Renal pelvis (tissue), 4 donors: Measurements from ENCODE around the gene OR2H2. TPM values are rescaled to one million over a fixed set of nuclear protein-coding genes. Genes with fewer than 3 reads are reported as not detected.

Source experiments
- DNase-seq: peaks from one replicate; pipeline ENCODE4 v3.0.0-alpha.2; 2013
- polyA plus RNA-seq, 3 donors: library from polyadenylated mRNA; unstranded; fragments of 120-200 nt; gene quantifications; one replicate each; pipeline ENCODE4 v1.2.1, GENCODE V29; 2013; ENCODE audit not compliant: insufficient read length in 3 of 3

OR2H2 gene
- polyA plus RNA-seq, 3 donors: 0.13 to 0.22 (median 0.16) TPM

DNA sequence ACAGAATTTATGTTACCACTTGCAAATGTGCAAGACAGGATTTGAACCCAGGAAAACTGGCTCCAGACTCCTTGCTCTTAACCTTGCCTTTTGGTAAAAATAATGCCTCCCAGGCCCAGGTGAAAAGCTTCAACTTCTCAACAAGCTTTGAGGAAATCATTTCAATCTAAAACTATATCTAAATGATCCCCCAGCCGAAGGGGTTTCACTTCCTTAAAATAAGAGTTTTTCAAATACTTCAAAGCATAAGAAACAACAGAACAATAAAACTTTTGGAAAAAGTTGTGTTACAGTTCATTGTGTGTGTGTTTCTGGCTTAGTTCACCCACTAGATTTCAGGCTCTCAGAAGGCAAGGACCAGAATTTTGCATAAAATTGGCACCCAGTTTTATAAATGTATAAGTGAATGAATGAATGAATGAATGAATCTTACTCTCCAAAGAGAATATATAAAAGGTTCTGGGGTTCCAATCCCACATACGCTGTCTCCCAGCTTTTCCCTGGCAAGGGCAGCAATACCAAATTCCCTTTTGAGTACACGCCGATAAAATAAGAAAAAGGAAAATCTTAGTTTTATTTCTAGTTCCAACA lies 5.4 kb downstream of the OR2H2 start:
- no peak for DNase-seq

DNA sequence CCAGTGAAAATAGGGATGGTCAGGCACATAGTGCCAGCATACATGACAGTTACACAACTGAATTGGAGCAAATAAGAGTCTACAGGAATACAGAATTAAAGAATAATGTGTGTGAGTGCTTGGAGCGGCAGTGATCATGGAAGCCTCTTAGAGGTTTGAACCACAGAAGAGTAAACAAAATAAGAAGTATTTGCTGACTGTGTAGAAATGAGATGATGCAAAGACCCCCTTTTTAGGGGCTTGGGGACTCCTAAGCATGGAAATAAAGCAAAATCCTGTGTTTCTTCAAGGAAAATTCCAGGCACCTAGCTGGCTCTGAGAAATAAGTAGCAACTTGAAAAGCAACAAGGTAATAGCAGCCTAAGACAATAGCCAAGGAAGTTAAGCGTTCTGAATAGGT lies 6.8 kb downstream of the OR2H2 start:
- no peak for DNase-seq

DNA sequence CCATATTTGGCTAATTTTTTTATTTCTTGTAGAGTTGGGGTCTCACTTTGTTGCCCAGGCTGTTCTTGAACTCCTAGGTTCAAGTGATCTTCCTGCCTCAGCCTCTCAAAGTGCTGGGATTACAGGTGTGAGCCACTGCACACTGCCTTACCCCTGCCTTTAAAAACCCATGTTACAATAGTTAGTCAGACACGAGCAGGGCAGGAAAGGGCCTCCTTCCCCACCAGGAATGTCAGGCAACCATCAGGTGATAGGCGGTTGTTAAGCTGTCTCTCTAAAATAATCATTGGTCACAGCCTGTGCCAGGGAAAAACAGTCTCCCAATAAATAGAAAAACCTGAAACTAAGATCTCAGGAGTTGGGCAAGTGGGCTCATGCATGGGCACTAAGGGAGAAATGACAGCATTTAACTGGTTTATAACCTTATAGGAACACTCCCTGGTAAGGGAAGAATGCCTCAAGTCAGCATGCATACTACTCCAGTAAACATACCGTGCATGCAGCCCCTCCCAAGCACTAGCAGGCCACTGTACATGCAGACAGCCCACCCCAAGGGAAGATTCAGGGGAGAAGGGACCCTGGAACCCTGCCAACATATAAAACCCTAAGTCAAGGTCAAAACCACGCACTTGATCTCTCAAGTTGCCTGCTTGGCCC lies 8.4 kb downstream of the OR2H2 start:
- no peak for DNase-seq

DNA sequence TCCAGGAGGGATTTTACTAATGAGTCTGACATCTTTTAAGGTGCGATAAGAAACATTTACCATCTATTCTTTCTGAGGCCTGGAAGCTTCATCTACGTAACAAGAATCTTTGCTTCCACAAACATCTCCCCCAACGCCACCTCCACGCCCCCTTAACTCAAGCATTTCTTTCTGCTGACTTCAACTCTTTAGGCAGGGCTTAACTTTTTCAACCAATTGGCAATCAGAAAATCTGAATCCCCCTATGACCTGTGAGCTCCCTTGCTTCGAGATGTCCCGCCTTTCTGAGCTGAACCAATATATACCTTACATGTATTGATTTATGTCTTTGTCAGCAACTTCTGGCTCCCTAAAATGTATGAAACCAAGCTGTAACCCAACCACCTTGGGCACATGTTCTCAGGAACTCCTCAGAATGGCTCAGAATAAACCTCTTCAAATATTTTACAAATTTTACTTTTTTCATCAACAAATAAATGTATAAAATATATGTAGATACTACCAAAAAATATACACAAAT lies 11.5 kb downstream of the OR2H2 start:
- no peak for DNase-seq

DNA sequence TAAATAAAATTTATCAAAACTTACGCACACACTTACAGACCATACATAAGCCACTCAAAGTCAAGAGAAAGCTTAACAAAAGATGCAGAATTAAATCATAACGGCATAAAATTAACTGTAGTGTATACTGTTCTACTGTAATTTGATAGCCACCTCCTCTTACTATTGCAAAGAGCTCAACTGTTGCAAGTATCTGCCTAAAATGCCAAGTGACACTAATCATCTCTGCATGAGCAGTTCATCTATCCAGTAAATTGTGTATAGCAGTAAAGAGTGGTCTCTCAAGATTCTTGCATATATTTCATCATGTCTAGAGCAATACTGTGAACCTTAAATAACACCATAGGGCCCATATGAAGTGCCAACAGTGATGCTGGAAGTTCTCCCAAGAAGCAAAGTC lies 12.3 kb downstream of the OR2H2 start:
- DNase-seq: no peak

DNA sequence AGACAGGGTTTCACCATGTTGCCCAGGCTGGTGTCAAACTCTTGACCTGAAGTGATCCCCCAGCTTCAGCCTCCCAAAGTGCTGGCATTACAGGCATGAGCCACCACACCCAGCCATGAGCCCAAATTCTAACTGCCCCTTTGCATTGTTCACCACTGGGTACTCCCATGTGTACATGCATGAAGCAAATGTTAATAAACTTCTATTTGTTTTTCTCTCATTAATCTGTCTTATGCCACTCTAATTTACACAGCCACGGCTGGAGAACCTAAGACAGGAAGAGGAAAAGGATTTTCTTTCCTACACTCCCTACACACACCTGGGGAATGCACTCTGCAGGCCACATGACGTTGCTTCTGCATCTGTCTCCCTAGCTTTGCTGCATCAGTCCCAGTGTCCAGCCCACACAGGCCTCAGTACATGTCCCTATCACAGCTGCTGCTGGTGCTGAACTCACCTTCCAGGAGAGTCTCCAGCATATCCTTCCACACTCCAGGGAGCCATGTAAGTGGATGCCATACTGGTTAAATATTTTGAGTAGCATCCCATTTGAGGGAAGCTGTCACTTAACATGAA lies 13.3 kb downstream of the OR2H2 start:
- DNase-seq: no peak

DNA sequence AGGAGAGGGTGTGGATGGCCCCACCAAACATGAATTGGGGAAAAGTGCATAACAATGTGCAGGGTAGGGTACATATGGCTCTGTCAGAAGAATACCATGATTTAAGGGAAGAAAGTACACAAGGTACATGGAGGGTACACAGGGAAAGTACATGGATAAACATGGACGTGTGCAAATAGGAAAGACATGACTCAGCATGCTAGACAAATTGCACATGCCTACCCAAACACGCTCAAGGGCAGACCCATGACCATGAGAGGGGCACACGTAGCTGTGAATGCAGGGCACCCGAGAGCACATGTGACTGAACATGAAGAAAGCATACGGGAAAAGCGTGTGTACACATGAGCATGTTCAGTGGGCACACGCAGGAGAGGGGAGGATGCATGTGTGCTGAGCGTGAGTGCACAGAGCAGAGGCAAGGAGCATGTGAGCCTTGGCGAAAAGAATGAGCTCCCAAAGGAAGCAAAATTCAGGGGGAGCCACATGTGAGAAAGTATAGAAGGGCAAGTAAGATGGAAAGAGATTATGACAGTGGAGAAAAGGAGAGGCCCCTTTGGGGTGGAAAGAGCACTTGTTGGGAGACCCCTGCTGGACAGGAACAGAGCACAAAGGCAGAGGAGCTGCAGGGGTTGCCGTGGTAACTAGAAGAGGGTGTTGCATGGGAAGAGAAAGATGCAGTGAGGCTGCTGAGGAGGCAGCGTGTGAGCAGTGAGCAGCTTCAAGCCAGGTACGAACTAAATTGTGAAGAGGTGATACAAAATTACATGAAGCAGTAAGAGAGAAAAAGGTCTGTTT lies 17.8 kb downstream of the OR2H2 start:
- no peak for DNase-seq

DNA sequence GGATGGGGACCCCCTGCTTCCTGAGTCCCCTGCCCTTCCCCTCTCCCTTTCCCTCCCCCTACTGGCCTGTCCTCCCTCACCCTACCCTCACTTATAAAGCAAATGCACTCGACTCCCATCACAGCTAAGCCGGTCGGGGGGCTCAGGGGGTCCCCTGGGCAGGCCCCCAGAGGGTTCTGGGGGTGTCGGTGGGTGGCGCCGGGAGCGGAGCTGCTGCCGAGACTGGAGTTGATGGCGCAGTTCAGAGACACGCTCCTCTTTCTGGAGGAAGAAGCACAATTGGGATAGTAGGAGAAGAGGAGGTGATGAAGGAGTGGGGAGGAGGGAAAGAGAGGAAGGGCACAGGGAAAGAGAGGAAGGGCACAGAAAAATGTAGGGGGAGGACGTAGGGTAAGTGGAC lies 18.5 kb downstream of the OR2H2 start:
- no peak for DNase-seq

DNA sequence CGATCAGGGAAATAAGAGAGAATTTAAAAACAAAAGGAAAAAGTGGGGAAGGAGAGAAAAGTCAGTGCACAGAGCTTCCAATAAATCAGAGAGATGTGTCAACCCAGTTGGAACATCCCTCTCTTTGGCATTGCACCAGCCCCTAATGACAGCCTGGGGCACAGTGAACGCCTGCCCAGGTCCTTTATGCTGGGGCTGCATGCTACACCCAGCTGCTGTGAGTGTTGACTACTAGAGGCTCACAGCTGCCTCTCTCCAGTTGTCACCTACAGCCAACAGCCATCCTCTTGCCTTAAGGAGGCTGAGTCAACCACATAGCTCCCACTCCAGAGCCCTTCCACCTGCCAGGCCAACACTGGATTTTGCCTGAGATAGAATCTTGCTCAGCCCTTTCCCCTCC lies 19.0 kb downstream of the OR2H2 start:
- DNase-seq: no peak

DNA sequence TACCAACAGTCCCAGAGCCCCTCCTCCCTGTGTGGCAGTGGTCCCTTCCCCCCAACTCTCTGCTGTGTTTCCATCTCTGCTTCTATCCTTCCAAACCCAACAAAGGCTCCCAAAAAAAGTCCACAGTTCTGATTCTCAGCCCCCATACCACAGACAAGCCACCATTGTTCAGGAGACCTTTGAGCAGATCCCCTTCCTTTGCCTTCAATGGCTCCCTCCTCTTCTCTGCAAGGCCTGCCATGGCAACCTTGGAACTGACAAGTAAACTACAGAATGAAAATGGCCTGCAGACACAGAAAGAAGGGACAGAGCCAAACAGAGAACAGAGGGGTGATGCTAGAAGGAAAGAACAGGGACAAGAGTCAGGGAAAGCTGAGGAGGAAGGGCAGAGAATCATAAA lies 23.2 kb downstream of the OR2H2 start:
- DNase-seq: no peak

DNA sequence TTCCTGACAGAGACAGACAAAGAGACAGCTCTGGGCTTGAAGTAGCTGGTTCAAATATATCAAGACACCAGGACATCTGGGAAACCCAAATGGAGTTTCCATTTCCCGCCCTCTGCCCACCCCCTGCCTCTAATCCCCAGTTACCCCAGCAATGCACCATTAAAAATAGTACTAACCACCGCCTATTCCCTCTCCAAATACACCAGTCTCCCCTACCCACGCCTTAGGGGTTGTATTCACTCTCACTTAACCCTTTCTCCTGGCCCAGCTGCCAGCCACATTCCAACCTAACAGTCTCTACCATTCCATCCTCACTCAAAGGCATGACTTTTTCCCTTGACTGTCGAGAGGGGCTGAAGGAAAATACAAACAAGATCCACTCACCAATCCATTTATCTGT lies 25.6 kb downstream of the OR2H2 start:
- no peak for DNase-seq

DNA sequence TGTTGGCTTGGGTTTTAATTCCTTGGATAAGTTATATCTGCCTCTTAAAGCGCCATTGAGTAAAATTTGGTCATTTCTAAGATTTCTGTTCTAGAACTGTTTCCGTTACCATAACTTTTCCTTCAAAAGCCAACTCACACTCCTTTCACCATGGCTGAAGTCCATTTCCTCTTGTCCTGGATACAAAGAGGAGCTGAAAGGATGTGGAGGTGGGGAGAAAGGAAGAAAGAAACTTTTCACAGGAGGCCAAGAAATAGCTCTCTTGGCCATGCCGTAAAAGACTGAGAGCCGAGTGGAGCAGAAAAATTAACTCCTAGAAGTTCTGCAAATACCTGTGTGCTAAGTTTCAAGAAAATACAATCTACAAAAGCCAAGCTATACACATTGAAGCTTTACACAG lies 26.5 kb downstream of the OR2H2 start:
- no peak for DNase-seq

DNA sequence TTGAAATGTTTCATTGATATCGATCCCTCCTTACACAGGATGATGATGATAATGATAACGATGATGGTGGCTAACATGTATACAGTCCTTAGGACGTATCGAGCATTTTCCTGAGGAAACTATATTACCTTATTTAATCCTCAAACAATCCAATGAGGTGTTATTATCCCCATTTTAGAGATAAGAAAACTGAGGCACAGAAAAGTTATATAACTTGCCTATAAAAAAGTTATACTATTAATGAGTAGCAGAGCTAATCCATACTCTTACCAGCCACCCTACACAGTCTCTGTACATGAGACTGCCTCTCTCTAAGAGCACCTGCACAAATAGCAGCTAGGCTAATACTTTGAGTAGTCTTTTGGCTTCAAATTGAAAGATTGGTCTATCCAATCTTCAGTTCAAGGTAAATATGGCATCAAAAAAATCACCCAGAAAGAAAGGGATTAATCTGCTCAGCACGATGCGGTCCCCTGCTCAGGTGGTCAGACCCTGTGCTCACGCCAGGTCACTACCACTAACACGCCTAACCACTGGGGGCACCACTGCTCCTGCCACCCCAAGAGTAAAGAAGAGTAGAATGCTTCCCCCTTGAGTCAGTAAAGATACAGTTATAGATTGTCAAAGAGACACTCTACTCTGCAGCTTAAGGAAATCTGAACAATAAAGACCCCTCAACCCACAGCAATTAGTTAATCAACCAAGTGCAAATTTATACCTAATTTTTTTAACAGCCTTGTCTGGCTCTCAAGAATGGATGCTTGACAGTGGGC lies 33.0 kb downstream of the OR2H2 start:
- no peak for DNase-seq

DNA sequence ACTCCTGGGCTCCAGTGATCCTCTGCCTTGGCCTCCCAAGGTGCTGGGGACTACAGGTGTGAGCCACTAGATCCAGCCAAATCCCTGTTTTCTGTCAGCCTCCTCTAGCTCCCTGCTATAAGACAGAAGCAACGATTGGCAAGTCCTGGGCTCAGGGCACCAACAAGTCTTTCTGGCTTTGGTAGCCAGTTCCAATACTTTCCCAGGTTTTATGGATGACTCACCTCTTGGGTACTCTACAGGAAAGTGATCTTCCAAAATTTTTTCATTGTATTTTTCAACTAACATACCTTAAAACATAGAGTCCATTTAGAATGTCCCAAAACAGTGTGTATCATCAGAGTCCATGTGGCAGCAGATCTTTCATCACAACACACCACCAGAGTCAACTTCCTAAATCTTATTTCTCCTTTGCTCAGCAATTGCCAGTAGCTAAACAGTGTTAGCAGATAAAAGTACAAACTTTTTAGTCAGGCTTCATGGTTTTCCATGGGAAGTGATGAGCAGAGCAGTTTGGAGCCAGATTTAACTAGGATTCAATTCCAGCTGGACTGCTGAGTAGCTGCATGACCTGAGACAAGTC lies 34.7 kb downstream of the OR2H2 start:
- no peak for DNase-seq

DNA sequence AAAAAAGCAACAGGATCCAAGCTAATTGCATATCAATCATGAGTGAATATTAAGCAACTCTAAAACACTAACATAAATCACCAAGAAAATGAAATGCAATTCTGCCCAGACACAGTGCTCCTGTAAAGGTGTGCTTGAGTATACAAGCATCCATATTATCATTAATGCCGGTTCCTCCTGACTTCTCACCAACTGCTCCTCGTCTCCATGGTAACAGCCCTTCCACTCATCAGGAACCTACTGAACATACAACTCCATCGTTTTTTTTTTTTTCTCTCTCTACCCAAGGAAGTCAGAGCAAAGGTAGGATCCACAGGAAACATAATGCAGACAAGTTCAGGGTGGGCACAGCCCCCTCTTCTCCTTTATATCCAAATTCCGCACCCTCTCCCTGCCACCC lies 35.7 kb downstream of the OR2H2 start:
- DNase-seq: no peak

DNA sequence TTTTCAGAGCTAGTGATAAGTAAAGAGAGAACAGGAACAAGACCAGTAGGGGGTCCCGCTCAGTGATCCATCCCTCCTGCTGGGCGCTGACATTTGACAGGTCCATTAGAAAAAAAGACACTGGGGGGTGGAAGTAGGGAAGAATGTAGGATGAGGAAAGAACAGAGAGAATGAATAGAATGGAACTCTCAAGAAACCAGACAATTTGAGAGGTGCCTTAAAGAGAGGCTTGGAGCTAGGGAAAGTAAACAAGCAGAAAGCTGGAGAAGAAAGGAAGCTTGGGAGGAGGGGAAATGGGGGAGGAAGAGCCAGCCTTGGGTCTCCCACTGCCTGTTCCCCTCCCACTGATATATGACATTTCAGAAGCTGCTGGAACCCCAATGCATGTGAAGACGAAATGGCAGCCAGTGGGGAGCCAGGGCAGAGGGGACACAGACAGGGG lies 39.6 kb downstream of the OR2H2 start:
- DNase-seq: no peak

DNA sequence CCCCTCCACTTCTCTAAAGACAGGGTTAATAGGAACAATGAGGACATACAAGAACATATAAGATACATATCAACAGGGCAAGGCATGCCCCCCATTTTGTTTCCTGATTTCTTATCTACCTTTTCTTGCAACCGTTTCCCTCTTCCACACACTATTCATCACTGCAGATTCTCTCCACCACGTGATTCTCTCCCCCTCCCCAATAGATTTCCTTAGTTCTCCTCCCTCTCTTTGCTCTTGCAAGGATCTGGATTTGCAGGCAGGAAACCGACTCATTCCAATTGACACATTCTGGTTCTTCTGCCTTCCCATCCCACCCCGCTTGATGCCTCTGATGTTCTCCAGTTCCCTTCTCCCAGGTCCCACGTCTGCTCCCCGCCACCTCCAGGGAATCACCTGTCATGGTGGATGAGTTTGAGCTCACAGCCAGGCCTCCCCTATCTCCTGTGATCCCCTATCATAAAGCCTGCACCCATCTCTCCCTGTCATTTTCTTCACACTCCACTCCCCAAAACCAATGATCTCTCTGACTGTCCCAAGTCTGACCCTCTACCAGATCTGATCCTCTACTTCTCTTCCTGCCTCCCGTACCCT lies 40.5 kb downstream of the OR2H2 start:
- no peak for DNase-seq

DNA sequence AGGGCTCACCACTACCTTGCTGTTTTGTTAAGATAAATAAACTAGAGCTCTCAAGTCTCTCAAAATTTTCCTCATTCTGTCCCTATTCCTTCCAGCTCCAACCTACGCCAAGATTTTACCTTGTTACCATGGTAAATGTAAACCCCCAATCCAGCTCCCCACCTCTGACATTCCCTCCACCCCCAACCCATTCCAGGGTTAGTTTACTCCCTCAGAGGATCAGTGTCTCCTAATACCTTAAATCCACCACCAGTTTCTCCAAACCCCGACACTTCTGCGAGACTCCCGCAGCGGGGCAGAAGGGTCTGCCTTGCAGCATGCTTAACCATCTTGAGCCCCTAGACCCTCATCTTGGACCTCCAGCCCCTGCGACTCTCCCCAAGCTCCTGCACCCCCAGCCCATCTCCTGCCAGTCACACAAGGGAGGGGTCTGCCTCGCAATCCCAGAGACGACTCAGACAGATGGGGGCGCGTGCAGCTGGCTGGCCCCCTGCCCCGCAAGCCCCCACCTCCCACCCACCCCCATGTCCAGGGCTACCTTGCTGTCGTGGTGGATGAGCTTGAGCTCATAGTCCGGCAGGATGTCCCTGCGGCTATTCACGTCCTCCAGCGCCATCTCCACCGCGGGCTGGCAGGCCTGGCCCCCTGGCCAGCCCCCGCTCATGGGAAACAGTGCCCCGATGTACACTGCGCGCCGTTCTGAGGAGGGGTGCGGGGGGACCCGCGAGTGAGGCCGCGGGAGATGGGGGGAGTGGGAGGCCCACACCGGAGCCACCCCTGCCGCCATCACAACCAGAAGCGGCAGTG lies 42.2 kb downstream of the OR2H2 start:
- no peak for DNase-seq

DNA sequence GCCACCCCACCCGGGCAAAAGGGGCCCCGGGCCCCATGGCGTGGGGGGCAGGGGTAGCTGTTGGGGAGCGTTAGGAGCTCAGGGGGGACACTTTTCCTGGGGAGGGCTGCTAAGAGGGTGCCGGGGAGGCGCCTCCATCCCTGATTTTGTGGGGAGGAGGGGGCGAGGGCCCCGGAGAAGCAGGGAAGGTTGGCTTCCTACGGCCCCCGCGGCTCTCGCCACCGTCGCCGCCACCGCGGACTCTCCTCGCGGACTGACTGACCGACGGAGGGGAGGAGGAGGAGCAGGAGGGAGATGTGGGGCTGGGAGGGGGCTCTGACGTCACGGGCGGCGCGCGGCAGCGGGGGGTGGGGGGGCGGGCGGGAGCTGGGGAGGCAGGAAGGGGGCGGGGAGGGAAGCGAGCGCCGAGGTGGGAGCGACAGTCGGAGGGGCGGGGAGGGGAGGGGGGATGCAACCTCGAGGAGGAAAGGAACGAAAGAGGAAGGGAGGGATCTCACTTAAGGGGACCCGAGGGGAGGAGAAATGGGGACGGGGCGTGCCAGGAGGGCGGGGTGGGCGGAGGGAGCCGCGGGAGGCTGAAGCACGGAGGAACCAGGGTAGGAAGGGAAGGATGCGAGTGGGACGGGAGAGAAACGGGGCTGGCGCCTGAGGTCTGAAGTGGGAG lies 43.0 kb downstream of the OR2H2 start:
- peak; percentile 73 for DNase-seq
